Measurements from ENCODE around the gene EFNB3. TPM values are rescaled to one million over a fixed set of nuclear protein-coding genes. Genes with fewer than 3 reads are reported as not detected.

The EFNB3 gene
- total RNA-seq, 1 donor from 2014 or later, result 6.4 TPM

GRCh38 chr17:7716901-7717755 is 12.1 kb downstream of the EFNB3 start, which contains the start of gene DNAH2:
DNAH2 (plus strand) TSS chr17:7717744; CDS start chr17:7719735, 1,991 bp downstream.
- peak; percentile 78 for TF ChIP-seq CTCF (IDR thresholded peaks at IDR 0.05)
- Mint-ChIP-seq H3K4me1 (ENCODE audit: low read depth) (peaks cover 12% of the 10 kb centered on the region), H3K9me3 (ENCODE audit: low read depth) (no peaks in the 10 kb centered on the region), H3K27me3 (ENCODE audit: low read depth) (peaks cover 32% of the 10 kb centered on the region), H3K36me3 (ENCODE audit: low read depth) (no peaks in the 10 kb centered on the region), H3K27ac (ENCODE audit: unreplicated experiment) (peak within 1 kb of the TSS; percentile 68), H3K4me3 (ENCODE audit: unreplicated experiment) (peak within 1 kb of the TSS; percentile 87)
- no peak for DNase-seq (ENCODE audit: low spot score)

- no peak for TF ChIP-seq CTCF (IDR thresholded peaks at IDR 0.05)
- Mint-ChIP-seq H3K4me1 (ENCODE audit: low read depth) (peaks cover 12% of the 10 kb centered on the region), H3K9me3 (ENCODE audit: low read depth) (no peaks in the 10 kb centered on the region), H3K36me3 (ENCODE audit: low read depth) (no peaks in the 10 kb centered on the region), H3K4me3 (ENCODE audit: unreplicated experiment) (peak overlapping the region; percentile 87), H3K27me3 (ENCODE audit: low read depth) (peaks cover 34% of the 10 kb centered on the region), H3K27ac (ENCODE audit: unreplicated experiment) (no peak overlapping the region)
- no peak for DNase-seq (ENCODE audit: low spot score)
These were observed 12.9 kb downstream of the EFNB3 start for GRCh38 chr17:7717756-7718350.

GRCh38 chr17:7719661-7720060 is 14.7 kb downstream of the EFNB3 start:
- DNase-seq (ENCODE audit: low spot score), result no peak
- Mint-ChIP-seq H3K4me3 (ENCODE audit: unreplicated experiment) (no peak overlapping the region), H3K27ac (ENCODE audit: unreplicated experiment) (no peak overlapping the region), H3K4me1 (ENCODE audit: low read depth) (peaks cover 12% of the 10 kb centered on the region), H3K27me3 (ENCODE audit: low read depth) (peaks cover 34% of the 10 kb centered on the region), H3K36me3 (ENCODE audit: low read depth) (no peaks in the 10 kb centered on the region), H3K9me3 (ENCODE audit: low read depth) (no peaks in the 10 kb centered on the region)
- no peak for TF ChIP-seq CTCF (IDR thresholded peaks at IDR 0.05)

GRCh38 chr17:7720125-7720524 is 15.1 kb downstream of the EFNB3 start:
- no peaks in the 10 kb centered on the region for H3K36me3 Mint-ChIP-seq (ENCODE audit: low read depth)
- peaks cover 12% of the 10 kb centered on the region for H3K4me1 Mint-ChIP-seq (ENCODE audit: low read depth)
- no peak for TF ChIP-seq CTCF (IDR thresholded peaks at IDR 0.05)
- H3K4me3 Mint-ChIP-seq (ENCODE audit: unreplicated experiment), result no peak overlapping the region
- peaks cover 34% of the 10 kb centered on the region for H3K27me3 Mint-ChIP-seq (ENCODE audit: low read depth)
- H3K27ac Mint-ChIP-seq (ENCODE audit: unreplicated experiment), result no peak overlapping the region
- no peaks in the 10 kb centered on the region for H3K9me3 Mint-ChIP-seq (ENCODE audit: low read depth)
- DNase-seq (ENCODE audit: low spot score), result no peak

- H3K4me1 Mint-ChIP-seq (ENCODE audit: low read depth), result peaks cover 8% of the 10 kb centered on the region
- DNase-seq (ENCODE audit: low spot score), result peak; percentile 17
- no peaks in the 10 kb centered on the region for H3K36me3 Mint-ChIP-seq (ENCODE audit: low read depth)
- peaks cover 35% of the 10 kb centered on the region for H3K27me3 Mint-ChIP-seq (ENCODE audit: low read depth)
- H3K4me3 Mint-ChIP-seq (ENCODE audit: unreplicated experiment), result no peak overlapping the region
- H3K9me3 Mint-ChIP-seq (ENCODE audit: low read depth), result no peaks in the 10 kb centered on the region
- TF ChIP-seq CTCF (IDR thresholded peaks at IDR 0.05), result no peak
- H3K27ac Mint-ChIP-seq (ENCODE audit: unreplicated experiment), result no peak overlapping the region
These were observed 16.6 kb downstream of the EFNB3 start for GRCh38 chr17:7721612-7722011.
